WI38 (cell line): ENCODE results near the gene TMEM208.

Experiments used
- H3K4me3 ChIP-seq: 2 replicates; pipeline ENCODE4 v1.5.1; 2011; ENCODE audit warnings: low read depth, mild to moderate bottlenecking, control low read depth, low read length
- CTCF ChIP-seq: IDR thresholded peaks from 2 replicates; pipeline ENCODE4 v1.5.1; 2012; ENCODE audit warnings: low read depth, mild to moderate bottlenecking, control low read depth, low read length

TMEM208 gene

GRCh38 chr16:67271446-67271845, 44.5 kb downstream of the TMEM208 start:
- no peak overlapping the region for H3K4me3 ChIP-seq
- TF ChIP-seq CTCF: no peak

- H3K4me3 ChIP-seq: no peak overlapping the region
- TF ChIP-seq CTCF: no peak
Observed at GRCh38 chr16:67275321-67275720, 48.4 kb downstream of the TMEM208 start.

GRCh38 chr16:67277294-67277998, 50.5 kb downstream of the TMEM208 start:
- peak overlapping the region; percentile 21; the same call in 1 of the 2 replicates for H3K4me3 ChIP-seq
- TF ChIP-seq CTCF: no peak

DNA sequence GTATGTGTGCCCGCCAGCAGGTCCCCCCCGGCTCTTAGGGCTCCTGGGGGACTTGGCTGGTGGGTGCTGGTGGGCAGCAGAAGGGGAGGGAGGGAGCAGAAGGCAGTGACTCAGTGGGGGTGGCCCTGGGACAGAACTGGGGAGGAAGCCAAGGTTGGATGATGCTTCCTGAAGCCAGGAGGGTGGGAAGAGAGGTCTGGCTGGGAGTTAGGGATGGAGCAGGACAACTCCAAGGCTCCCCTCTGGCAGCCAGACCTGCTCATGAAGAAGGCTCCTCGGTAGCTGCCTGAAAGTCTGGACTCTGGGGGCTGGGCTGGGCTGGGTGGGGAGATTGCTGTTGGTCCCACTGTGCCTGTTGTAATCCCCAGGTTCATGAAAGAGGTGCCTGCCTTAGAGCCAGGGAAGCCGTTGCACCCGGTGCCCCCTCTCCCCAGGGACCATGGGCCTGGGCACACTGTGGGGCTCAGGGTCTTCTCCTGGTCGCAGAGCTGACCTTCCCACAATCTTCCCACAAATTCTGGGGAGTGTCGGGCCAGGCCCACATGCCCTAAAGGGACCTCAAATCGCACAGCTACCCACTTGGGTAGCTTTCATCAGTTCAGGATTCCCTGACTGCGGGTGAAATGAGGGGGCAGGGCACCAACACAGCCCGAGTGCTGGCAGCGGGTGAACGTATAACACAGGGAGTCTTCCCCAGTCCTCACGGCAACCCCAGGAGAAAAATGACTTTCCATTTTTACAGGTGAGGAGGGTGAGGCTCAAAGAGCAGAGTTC, 51.3 kb downstream of the TMEM208 start:
- peak overlapping the region; percentile 54 for H3K4me3 ChIP-seq
- TF ChIP-seq CTCF: no peak
